ACC112 (cell line): Measurements from ENCODE around the gene SLC16A1.

Source experiments
- H2AFZ ChIP-seq: fragments of 200-600 bp; sonication (generic); one replicate; pipeline ENCODE4 v1.6.0; 2017; ENCODE audit warnings: antibody characterized with exemption, low read length; ENCODE audit not compliant: unreplicated experiment
- H3K27ac ChIP-seq: fragments of 200-600 bp; sonication (generic); 2 replicates; pipeline ENCODE4 v1.5.1; 2014; ENCODE audit warnings: low read depth, mild to moderate bottlenecking, antibody characterized with exemption, low read length, moderate library complexity
- H3K27me3 ChIP-seq: fragments of 200-600 bp; sonication (generic); 2 replicates; pipeline ENCODE4 v1.6.1; 2014; ENCODE audit warnings: mild to moderate bottlenecking, antibody characterized with exemption, low read length, moderate library complexity, mixed read lengths; ENCODE audit not compliant: insufficient read depth
- H3K36me3 ChIP-seq: fragments of 200-600 bp; sonication (generic); 2 replicates; pipeline ENCODE4 v1.6.1; 2016; ENCODE audit warnings: mild to moderate bottlenecking, antibody characterized with exemption, low read length, moderate library complexity, mixed read lengths; ENCODE audit not compliant: insufficient read depth
- H3K4me1 ChIP-seq: fragments of 200-600 bp; sonication (generic); one replicate; pipeline ENCODE4 v1.6.1; 2016; ENCODE audit warnings: low read length, mixed read lengths; ENCODE audit not compliant: insufficient read depth, unreplicated experiment, control insufficient read depth
- H3K4me3 ChIP-seq: fragments of 200-600 bp; sonication (generic); 2 replicates; pipeline ENCODE4 v1.5.1; 2014; ENCODE audit warnings: mild to moderate bottlenecking, low read depth, low read length
- H3K79me2 ChIP-seq: fragments of 200-600 bp; sonication (generic); one replicate; pipeline ENCODE4 v1.6.0; 2016; ENCODE audit warnings: low read length; ENCODE audit not compliant: control insufficient read depth, unreplicated experiment, insufficient read depth

Gene SLC16A1

DNA sequence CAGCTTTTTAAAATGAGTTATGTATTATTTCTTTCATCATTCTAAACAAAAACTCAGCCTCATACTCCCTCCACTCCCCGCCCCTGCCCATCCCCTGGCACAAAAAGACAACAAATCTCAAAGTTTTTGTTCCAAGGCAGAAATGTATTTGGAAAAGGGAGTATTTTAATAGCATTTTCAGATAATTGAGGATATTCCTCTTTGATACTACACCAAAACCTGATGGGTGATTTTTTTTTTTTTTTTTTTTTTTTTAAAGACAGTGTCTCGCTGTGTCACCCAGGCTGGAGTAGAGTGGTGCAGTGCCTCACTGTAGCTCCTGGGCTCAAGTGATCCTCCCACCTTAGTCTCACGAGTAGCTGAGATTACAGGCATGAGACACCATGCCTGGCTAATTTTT is 16.2 kb downstream of the SLC16A1 start:
- Histone ChIP-seq H3K36me3 (no peaks in the 10 kb centered on the region), H2AFZ (no peak overlapping the region), H3K4me3 (no peak overlapping the region), H3K27me3 (no peaks in the 10 kb centered on the region), H3K79me2 (peaks cover 61% of the 10 kb centered on the region), H3K27ac (no peak overlapping the region), H3K4me1 (peaks cover 30% of the 10 kb centered on the region)

DNA sequence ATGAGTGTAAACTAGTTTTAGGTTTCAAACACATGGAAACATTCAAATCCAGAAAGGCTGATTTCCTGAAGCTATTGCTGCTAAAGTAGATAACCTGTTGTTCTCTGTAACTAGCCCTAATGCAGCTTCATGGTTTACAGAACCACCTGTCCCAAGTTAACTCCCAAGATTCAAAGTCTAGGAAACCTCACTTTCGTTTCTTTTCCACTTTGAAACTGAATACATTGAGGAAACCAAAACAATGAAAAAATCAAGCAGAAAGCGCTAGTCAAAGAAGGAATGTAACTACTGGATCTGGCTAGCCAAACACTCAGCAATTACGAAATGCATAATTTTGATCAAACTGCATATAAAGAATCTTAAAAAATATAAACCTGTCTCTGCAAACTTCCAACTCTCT is 17.8 kb downstream of the SLC16A1 start:
- H3K79me2 ChIP-seq: peaks cover 62% of the 10 kb centered on the region
- peak overlapping the region; percentile 3; the same call in 1 of the 2 replicates for H3K4me3 ChIP-seq
- H2AFZ ChIP-seq: no peak overlapping the region
- H3K27ac ChIP-seq: peak overlapping the region; percentile 83
- no peaks in the 10 kb centered on the region for H3K27me3 ChIP-seq
- H3K36me3 ChIP-seq: no peaks in the 10 kb centered on the region
- peaks cover 40% of the 10 kb centered on the region for H3K4me1 ChIP-seq

GRCh38 chr1:112937495-112937894 is 18.5 kb downstream of the SLC16A1 start:
- H3K27ac ChIP-seq: peak overlapping the region; percentile 83

DNA sequence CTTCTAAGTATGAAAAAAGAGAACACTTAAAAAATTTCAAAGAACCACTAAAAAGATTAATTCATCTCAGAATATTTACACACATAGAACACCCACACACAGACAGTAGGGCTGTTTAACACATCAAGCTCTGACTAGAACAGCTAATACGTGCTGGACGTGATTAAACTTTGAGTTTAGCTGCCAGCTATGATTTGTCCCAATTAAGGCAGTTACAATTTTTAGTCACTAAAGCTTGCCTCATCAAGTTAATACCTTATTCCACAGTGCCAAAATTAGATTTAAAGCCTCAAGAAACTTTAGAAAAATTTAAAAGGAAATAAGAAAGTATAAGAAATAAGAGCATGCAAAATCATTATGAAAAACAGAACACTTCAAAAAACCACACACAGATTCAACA is 18.9 kb downstream of the SLC16A1 start:
- peaks cover 40% of the 10 kb centered on the region for H3K4me1 ChIP-seq
- peak overlapping the region; percentile 83 for H3K27ac ChIP-seq
- H3K36me3 ChIP-seq: no peaks in the 10 kb centered on the region
- 0 out of 2 replicates have a peak overlapping the region, but pooled peaks have one; percentile 18 for H3K4me3 ChIP-seq
- no peaks in the 10 kb centered on the region for H3K27me3 ChIP-seq
- no peak overlapping the region for H2AFZ ChIP-seq
- H3K79me2 ChIP-seq: peaks cover 57% of the 10 kb centered on the region

More at GRCh38 chr1:112937495-112937894, 18.5 kb downstream of the SLC16A1 start:
- Histone ChIP-seq H3K27me3 (no peaks in the 10 kb centered on the region), H3K4me1 (peaks cover 40% of the 10 kb centered on the region), H3K36me3 (no peaks in the 10 kb centered on the region), H2AFZ (no peak overlapping the region), H3K4me3 (no peak overlapping the region), H3K79me2 (peaks cover 57% of the 10 kb centered on the region)

- Histone ChIP-seq H2AFZ (no peak overlapping the region), H3K4me1 (peaks cover 40% of the 10 kb centered on the region), H3K79me2 (peaks cover 61% of the 10 kb centered on the region), H3K27ac (peak overlapping the region; percentile 83), H3K27me3 (no peaks in the 10 kb centered on the region), H3K4me3 (no peak overlapping the region), H3K36me3 (no peaks in the 10 kb centered on the region)
Observed at GRCh38 chr1:112935461-112936111, 20.4 kb downstream of the SLC16A1 start.

GRCh38 chr1:112934577-112934976 is 21.4 kb downstream of the SLC16A1 start:
- Histone ChIP-seq H3K79me2 (peaks cover 61% of the 10 kb centered on the region), H3K4me3 (no peak overlapping the region), H3K27ac (peak overlapping the region; percentile 83), H3K36me3 (no peaks in the 10 kb centered on the region), H2AFZ (no peak overlapping the region), H3K4me1 (peaks cover 40% of the 10 kb centered on the region), H3K27me3 (no peaks in the 10 kb centered on the region)

GRCh38 chr1:112933820-112934571 is 22.0 kb downstream of the SLC16A1 start:
- peaks cover 61% of the 10 kb centered on the region for H3K79me2 ChIP-seq
- H3K4me3 ChIP-seq: no peak overlapping the region
- peak overlapping the region; percentile 83 for H3K27ac ChIP-seq
- no peak overlapping the region for H2AFZ ChIP-seq
- no peaks in the 10 kb centered on the region for H3K36me3 ChIP-seq
- H3K27me3 ChIP-seq: no peaks in the 10 kb centered on the region
- H3K4me1 ChIP-seq: peaks cover 40% of the 10 kb centered on the region

GRCh38 chr1:112929979-112930378 is 26.0 kb downstream of the SLC16A1 start:
- Histone ChIP-seq H3K36me3 (peaks cover 4% of the 10 kb centered on the region), H3K79me2 (peaks cover 50% of the 10 kb centered on the region), H3K27me3 (no peaks in the 10 kb centered on the region), H2AFZ (no peak overlapping the region), H3K27ac (no peak overlapping the region), H3K4me1 (peaks cover 12% of the 10 kb centered on the region), H3K4me3 (no peak overlapping the region)

GRCh38 chr1:112927462-112927990 is 28.5 kb downstream of the SLC16A1 start:
- peaks cover 4% of the 10 kb centered on the region for H3K36me3 ChIP-seq

DNA sequence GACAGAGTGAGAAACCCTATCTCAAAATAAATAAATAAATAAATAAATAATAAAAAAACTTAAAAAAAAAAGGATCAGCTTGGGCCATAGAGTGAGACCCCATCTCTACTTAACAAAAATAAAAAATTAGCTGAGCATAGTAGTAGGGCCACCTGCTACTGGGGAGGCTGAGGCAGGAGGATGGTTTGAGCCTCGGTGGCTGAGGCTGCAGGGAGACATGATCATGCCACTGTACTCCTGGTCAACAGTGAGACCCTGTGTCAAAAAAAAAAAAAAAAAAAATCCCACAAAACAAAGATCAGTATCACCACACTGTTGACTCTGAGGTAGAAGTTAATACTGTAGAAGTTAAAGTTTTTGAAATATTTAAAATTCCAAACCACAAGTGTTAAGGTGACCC is 29.1 kb downstream of the SLC16A1 start:
- Histone ChIP-seq H3K27me3 (no peaks in the 10 kb centered on the region), H3K36me3 (peaks cover 8% of the 10 kb centered on the region), H3K27ac (no peak overlapping the region), H3K4me1 (no peaks in the 10 kb centered on the region), H3K79me2 (peaks cover 26% of the 10 kb centered on the region), H3K4me3 (no peak overlapping the region), H2AFZ (no peak overlapping the region)

More at GRCh38 chr1:112927462-112927990, 28.5 kb downstream of the SLC16A1 start:
- no peaks in the 10 kb centered on the region for H3K4me1 ChIP-seq
- peaks cover 32% of the 10 kb centered on the region for H3K79me2 ChIP-seq
- no peak overlapping the region for H3K27ac ChIP-seq
- H2AFZ ChIP-seq: no peak overlapping the region
- no peaks in the 10 kb centered on the region for H3K27me3 ChIP-seq
- H3K4me3 ChIP-seq: no peak overlapping the region
